HG03457 (cell line): ENCODE results near the gene SPEM2.

ENCODE experiments used
- ATAC-seq: cut with Tn5 transposase; IDR thresholded peaks from one replicate; pipeline ENCODE4 v1.9.1; 2021; ENCODE audit warnings: moderate number of reproducible peaks; ENCODE audit not compliant: unreplicated experiment

The SPEM2 gene

GRCh38 chr17:7425316-7425715 is at the start of gene SPEM2:
SPEM2 (plus strand) TSS chr17:7425616; CDS start chr17:7425689, 73 bp downstream.
- ATAC-seq, result no peak

DNA sequence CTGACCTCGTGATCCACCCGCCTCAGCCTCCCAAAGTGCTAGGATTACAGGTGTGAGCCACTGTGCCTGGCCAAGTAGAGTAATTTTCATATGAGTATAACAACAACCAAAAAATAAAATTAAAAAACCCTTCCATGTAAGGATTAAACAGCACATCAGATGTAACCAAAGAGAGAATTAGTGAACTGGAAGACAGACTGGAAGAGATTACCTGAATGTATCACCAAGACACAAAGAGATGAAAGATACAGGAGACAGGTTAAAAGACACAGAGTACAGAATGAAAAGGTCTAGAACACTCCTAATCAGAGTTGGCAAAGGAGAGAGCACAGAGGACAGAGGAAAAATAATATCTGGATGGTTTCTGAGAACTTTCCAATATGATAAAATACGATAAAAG is 46.3 kb upstream of the SPEM2 start:
- no peak for ATAC-seq

DNA sequence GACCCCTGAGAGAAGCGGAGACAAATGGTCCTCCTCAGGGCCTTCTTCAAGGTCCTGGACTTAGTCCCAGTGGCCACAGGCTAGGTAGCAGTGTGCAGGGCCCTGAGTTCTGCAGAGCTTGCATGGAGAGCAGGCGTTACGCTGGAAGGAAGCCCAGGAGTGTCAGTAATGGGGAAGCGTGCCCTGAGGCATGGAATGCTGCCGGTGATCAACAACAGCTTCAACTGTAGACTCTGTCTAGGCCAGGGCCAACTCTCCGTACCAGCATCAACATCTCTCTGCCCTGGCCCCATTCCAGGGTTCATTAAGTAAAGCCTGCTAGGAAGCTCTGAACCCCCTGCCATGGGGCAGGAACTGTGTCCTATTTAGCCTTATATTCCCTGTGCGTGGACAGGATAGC is 45.1 kb upstream of the SPEM2 start:
- ATAC-seq, result no peak

GRCh38 chr17:7380855-7381683 is 44.3 kb upstream of the SPEM2 start, which contains the start of gene TNK1:
TNK1 (plus strand) TSS chr17:7381089; CDS start chr17:7382927, 1,838 bp downstream.
- ATAC-seq, result no peak

DNA sequence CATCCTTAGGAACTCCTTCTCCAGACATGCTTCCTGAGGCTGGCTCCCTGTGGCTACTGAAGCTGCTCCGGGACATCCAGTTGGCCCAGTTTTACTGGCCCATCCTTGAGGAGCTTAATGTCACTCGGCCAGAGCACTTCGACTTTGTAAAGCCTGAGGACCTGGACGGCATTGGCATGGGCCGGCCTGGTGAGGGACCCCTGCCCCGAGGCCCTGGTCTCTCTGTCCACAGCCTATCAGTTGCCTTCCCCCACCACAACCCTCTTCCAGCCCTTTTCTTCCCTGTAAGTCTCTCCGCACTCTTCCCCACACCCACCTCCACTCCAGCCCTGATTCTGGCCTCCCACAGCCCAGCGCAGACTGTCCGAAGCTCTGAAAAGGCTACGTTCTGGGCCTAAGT is 42.5 kb upstream of the SPEM2 start:
- ATAC-seq, result no peak

DNA sequence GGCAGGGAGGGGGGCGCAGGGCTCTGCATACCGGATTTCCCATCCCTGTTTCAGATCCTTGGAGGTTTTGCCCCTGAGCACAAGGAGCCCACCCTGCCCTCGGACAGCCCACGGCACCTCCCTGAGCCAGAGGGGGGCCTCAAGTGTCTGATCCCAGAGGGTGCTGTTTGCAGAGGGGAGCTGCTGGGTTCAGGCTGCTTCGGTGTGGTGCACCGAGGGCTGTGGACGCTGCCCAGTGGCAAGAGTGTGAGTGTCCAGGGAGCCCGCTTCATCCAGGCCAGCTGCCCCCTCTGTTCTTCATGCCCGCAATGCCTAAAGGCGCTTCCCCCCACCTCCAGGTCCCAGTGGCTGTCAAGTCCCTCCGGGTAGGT is 42.1 kb upstream of the SPEM2 start:
- ATAC-seq, result no peak

GRCh38 chr17:7383742-7384488 is 41.5 kb upstream of the SPEM2 start:
- ATAC-seq, result no peak

- no peak for ATAC-seq
Observed at GRCh38 chr17:7384489-7385081, 40.8 kb upstream of the SPEM2 start.

- no peak for ATAC-seq
Observed at GRCh38 chr17:7388856-7389255, 36.6 kb upstream of the SPEM2 start.

DNA sequence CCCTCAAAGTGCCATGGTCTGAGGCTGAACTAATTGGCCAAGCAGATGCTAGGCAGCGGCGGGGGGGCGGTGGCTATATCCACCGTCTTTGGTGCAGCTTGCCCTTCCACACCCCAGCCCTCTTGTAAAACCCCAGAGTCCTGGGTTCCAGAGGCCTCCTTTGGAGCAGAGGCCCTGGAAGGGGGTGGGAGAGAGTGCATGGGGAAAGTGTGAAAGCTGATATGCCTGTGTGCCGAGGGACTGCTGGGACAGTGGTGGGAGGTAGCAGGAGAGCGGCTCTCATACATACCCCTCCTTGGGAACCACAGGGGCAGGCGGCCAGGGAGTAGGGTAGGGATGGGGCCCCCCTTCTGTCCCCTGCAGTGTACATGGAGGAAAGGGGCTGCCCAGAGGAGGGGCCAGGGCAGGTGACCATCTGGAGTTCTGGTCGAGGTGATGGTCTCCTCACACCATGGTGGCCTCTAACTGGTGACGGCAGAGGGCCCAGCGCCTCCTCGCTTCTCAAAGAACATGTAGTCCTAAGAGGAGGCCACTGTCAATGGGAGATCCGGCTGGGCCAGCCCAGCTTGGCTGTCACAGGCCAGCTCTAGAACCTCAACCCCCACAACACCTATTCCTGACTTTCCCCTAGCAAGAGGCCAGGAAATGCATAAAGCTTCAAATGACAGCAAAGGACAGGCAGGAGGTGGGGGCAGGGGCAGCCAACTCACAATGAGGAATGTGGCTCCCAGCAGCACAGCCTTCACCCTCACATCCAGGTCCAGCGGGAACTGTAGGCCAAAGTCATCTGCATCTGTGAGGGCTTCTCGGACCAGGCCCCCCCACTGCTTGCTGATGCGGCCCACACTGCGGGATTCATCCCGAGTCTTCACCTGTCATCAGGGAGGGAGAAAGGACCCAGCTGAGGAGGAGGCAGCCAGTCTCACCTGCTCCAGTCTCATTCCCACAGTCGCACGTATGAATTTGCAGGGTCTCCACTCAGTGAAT is 35.2 kb upstream of the SPEM2 start:
- ATAC-seq, result no peak

DNA sequence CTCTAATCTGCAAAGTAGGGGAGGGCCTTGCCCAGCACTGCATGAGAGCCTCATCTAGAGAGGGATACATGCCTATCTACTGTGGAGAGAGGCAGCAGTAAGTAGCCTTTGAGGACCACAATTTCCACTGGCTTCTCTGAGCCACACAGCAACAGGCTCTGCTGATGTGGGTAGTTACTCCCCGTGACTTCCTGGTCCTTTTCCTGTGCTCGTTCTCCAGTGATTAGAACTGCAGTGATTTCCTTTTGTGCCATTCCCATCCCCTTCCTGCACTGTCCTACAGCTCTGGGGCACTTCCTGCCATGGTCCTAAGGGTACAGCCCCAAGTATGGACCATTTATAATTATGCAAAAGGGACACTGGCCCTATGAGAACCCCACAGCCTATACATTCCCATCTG is 34.1 kb upstream of the SPEM2 start:
- ATAC-seq, result no peak

DNA sequence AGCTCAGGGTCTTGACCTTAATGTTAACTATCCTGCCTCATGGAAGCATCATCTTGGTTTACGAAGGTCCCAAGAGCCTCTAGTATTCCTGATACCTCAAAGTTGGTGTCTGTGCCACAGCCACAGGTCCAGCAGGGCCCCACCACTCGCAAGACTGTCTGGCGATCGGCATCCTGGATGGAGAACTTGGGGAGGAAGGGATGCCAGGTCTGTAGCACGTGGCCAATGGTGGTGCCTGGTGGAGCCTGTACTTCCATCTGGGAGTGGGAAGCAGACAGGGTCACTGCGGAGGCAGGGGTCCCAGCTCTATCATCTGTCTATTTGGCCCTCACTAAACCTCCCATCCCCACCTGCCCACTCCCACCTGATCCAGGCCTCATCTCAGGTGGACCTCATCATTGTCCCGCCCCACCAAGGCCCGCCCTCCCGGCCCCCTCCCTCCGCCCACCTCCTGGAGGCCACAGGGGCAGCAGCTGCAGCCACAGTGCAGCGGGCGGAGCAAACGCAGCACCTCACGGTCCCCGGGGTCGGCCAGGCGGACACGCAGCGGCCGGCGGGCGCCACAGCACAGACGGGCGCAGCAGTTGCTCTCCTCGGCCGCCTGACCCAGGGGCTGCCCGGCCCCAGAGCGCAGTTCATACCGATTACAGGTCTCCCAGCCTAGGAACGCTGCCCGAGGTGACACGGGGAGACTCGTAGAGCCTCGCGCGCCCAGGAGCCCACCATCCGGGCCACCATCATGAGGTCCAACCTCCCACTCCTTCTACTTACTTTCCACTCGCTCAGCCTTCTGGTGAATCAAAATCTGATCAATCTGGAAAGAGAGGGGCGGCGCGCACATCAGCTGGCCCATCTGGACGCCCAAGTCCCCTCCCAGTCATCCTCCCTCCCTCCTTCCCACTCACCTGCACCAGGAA is 32.5 kb upstream of the SPEM2 start:
- no peak for ATAC-seq

GRCh38 chr17:7393613-7394451 is 31.6 kb upstream of the SPEM2 start:
- ATAC-seq, result no peak

- no peak for ATAC-seq
Observed at GRCh38 chr17:7394452-7395191, 30.8 kb upstream of the SPEM2 start, which contains the start of gene PLSCR3. PLSCR3 (minus strand) TSS chr17:7394525; CDS start chr17:7394110, 415 bp downstream.

DNA sequence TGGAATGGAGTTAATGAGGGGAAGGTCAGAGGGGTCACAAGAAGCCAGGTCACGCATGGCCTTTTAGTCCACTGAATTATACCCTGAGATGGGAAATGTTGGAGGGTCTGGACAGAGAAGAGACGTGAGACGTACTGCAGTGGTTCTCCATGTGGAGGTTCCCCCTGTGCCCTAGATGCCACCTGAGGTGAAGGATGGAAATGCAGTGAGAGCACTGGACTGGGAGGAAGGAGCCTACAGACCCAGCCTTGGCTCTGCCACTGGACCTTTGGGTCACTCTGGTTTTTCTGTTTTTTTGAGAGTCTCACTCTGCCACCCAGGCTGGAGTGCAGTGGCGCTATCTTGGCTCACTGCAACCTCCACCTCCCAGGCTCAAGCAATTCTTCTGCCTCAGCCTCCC is 29.3 kb upstream of the SPEM2 start:
- ATAC-seq, result no peak

- ATAC-seq, result no peak
Observed at GRCh38 chr17:7398612-7399011, 26.8 kb upstream of the SPEM2 start.

GRCh38 chr17:7403043-7403726 is 22.2 kb upstream of the SPEM2 start:
- no peak for ATAC-seq

DNA sequence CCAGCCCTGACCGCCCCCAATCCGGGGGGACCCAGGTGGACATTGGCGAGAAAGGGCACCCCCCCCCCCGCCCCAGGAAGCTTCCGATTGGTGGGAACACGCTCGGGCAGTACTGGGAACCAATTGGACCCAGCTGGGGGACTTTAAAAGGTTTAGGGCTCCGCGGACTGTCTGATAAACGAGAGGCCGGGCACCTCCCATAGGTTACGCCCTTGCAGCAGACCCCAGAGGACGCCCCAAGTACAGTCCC is 21.8 kb upstream of the SPEM2 start:
- ATAC-seq, result no peak
